ENCODE measurements around the gene BRSK1. TPM values are rescaled to one million over a fixed set of nuclear protein-coding genes. Genes with fewer than 3 reads are reported as not detected.

Gene BRSK1
- total RNA-seq, 1 donor = 4.0 TPM

GRCh38 chr19:55289117-55289796, 5.5 kb downstream of the BRSK1 start:
- no peaks in the 10 kb centered on the region for H4K20me1 ChIP-seq (ENCODE audit: insufficient read depth, low read length)
- no peaks in the 10 kb centered on the region for H3K9me3 ChIP-seq (ENCODE audit: low read depth, low read length)
- H3K4me1 ChIP-seq (ENCODE audit: insufficient read depth, low read length) = peaks cover 6% of the 10 kb centered on the region
- peaks cover 6% of the 10 kb centered on the region for H3K36me3 ChIP-seq (ENCODE audit: insufficient read depth, low read length)
- no peak overlapping the region for H3K4me2 ChIP-seq (ENCODE audit: insufficient read depth, low read length)
- no peak overlapping the region for H2AFZ ChIP-seq (ENCODE audit: low read length)
- H3K79me2 ChIP-seq (ENCODE audit: insufficient read depth, low read length) = no peaks in the 10 kb centered on the region
- no peak for TF ChIP-seq CTCF (IDR thresholded peaks at IDR 0.05; ENCODE audit: extremely low read depth, low read depth, low read length)
- H3K27ac ChIP-seq (ENCODE audit: low read depth, low read length) = no peak overlapping the region
- no peaks in the 10 kb centered on the region for H3K27me3 ChIP-seq (ENCODE audit: insufficient read depth, low read length)
- no peak overlapping the region for H3K4me3 ChIP-seq (ENCODE audit: insufficient read depth, low read length)
- peak; percentile 87 for DNase-seq (ENCODE audit: insufficient read length, low spot score, missing footprints)

DNA sequence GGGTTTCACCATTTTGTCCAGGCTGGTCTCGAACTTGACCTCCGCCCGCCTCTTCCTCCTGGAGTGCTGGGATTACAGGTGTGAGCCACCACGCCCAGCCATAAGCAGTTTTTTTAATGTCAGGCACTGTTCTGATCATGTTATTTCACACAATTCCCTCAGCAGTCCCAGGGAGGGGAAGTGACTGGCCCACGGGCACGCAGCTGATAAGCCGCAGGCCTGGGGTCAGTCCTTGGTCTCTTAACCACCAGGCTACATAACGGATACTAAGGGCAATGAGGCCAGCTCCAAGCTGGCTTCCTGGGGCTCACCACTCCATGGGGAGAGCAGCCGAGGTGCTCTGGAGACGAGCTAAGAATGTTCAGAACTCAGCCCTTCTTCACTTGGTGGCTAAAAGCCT, 13.5 kb downstream of the BRSK1 start:
- no peak for TF ChIP-seq CTCF (IDR thresholded peaks at IDR 0.05; ENCODE audit: extremely low read depth, low read depth, low read length)

DNA sequence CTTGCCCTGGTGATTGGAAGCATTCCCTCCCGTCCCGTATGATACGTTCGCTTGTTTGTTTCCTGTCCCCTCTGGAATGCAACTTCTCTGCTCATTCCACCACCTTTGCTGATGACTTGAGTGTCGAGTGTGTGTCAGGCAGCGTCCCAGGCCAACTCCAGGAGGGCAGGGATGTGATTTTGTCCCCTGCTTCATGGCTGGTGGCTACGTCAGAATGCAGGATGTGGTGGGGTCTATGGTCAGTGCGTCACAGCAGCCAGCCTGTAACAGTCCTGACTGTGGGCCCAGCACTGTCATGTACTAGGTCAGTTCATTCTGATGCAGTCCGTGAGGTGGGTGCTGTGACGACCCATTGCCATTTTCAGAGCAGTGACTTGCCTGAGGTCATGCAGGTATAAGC, 16.2 kb downstream of the BRSK1 start:
- H3K4me2 ChIP-seq (ENCODE audit: insufficient read depth, low read length) = no peak overlapping the region
- no peak overlapping the region for H3K4me3 ChIP-seq (ENCODE audit: insufficient read depth, low read length)
- peak; percentile 68 for DNase-seq (ENCODE audit: insufficient read length, low spot score, missing footprints)

More for the DNA sequence above, 13.5 kb downstream of the BRSK1 start:
- H2AFZ ChIP-seq (ENCODE audit: low read length) = no peak overlapping the region
- no peaks in the 10 kb centered on the region for H3K79me2 ChIP-seq (ENCODE audit: insufficient read depth, low read length)
- no peaks in the 10 kb centered on the region for H3K9me3 ChIP-seq (ENCODE audit: low read depth, low read length)
- peaks cover 7% of the 10 kb centered on the region for H3K4me1 ChIP-seq (ENCODE audit: insufficient read depth, low read length)
- no peaks in the 10 kb centered on the region for H4K20me1 ChIP-seq (ENCODE audit: insufficient read depth, low read length)
- no peak overlapping the region for H3K4me3 ChIP-seq (ENCODE audit: insufficient read depth, low read length)
- H3K36me3 ChIP-seq (ENCODE audit: insufficient read depth, low read length) = peaks cover 12% of the 10 kb centered on the region
- H3K27ac ChIP-seq (ENCODE audit: low read depth, low read length) = no peak overlapping the region
- no peak for DNase-seq (ENCODE audit: insufficient read length, low spot score, missing footprints)
- no peak overlapping the region for H3K4me2 ChIP-seq (ENCODE audit: insufficient read depth, low read length)
- no peaks in the 10 kb centered on the region for H3K27me3 ChIP-seq (ENCODE audit: insufficient read depth, low read length)

More for the DNA sequence above, 16.2 kb downstream of the BRSK1 start:
- Histone ChIP-seq H4K20me1 (ENCODE audit: insufficient read depth, low read length) (no peaks in the 10 kb centered on the region), H3K9me3 (ENCODE audit: low read depth, low read length) (no peaks in the 10 kb centered on the region), H3K36me3 (ENCODE audit: insufficient read depth, low read length) (peaks cover 12% of the 10 kb centered on the region), H3K79me2 (ENCODE audit: insufficient read depth, low read length) (no peaks in the 10 kb centered on the region), H2AFZ (ENCODE audit: low read length) (no peak overlapping the region), H3K27ac (ENCODE audit: low read depth, low read length) (no peak overlapping the region), H3K4me1 (ENCODE audit: insufficient read depth, low read length) (peaks cover 7% of the 10 kb centered on the region), H3K27me3 (ENCODE audit: insufficient read depth, low read length) (no peaks in the 10 kb centered on the region)
- TF ChIP-seq CTCF (IDR thresholded peaks at IDR 0.05; ENCODE audit: extremely low read depth, low read depth, low read length) = no peak
